Measurements from ENCODE around the gene AHDC1. TPM values are rescaled to one million over a fixed set of nuclear protein-coding genes. Genes with fewer than 3 reads are reported as not detected.
A peak's percentile ranks its signal among the peaks of the same experiment; 100 is the strongest.

The AHDC1 gene
- total and polyA plus RNA-seq, 2 of the 13 experiments (the other 11 are each of a cell fraction or from before 2014, with no cell fraction given): 1.0 to 2.7 TPM

GRCh38 chr1:27522432-27523336 is 81.3 kb downstream of the AHDC1 start (continued):
- TF ChIP-seq TFAP4 (IDR thresholded peaks at IDR 0.05; ENCODE audit: borderline replicate concordance, low read depth) (peak; percentile 23; the same call in 1 of the 2 replicates), MYC (CRISPR knock-in tag; IDR thresholded peaks at IDR 0.05; ENCODE audit: borderline replicate concordance) (peak; percentile 52), ZNF414 (CRISPR knock-in tag; IDR thresholded peaks at IDR 0.05) (peak; percentile 48; the same call in 1 of the 2 replicates), FOXO1 (CRISPR knock-in tag; IDR thresholded peaks at IDR 0.05) (peak; percentile 57; the same call in 1 of the 2 replicates), NONO (IDR thresholded peaks at IDR 0.05) (no peak), NONO (CRISPR knock-in tag; conservative IDR thresholded peaks at IDR 0.05) (no peak), SALL1 (CRISPR knock-in tag; IDR thresholded peaks at IDR 0.05) (peak; percentile 29; the same call in 1 of the 2 replicates), EP300 (IDR thresholded peaks at IDR 0.05; ENCODE audit: low read depth in 2 of 2, low read length in 2 of 2) (no peak), EP300 (CRISPR knock-in tag; IDR thresholded peaks at IDR 0.05; ENCODE audit: borderline replicate concordance) (peak; percentile 33; the same call in 1 of the 2 replicates), ZNF543 (CRISPR knock-in tag; IDR thresholded peaks at IDR 0.05) (0 out of 2 replicates have a peak, but pooled peaks have one; percentile 56), HNF1B (CRISPR knock-in tag; IDR thresholded peaks at IDR 0.05) (peak; percentile 27; the same call in 1 of the 2 replicates), ZSCAN25 (CRISPR knock-in tag; IDR thresholded peaks at IDR 0.05) (peak; percentile 58; the same call in 1 of the 2 replicates), ZNF788 (CRISPR knock-in tag; IDR thresholded peaks at IDR 0.05; ENCODE audit: borderline replicate concordance) (peak; percentile 60; the same call in 1 of the 2 replicates), ZNF496 (CRISPR knock-in tag; IDR thresholded peaks at IDR 0.05; ENCODE audit: insufficient replicate concordance) (no peak), ZNF281 (CRISPR knock-in tag; IDR thresholded peaks at IDR 0.05; ENCODE audit: borderline replicate concordance) (peak; percentile 81), RXRA (CRISPR knock-in tag; IDR thresholded peaks at IDR 0.05) (peak; percentile 37), KMT2A (CRISPR knock-in tag; IDR thresholded peaks at IDR 0.05) (0 out of 2 replicates have a peak, but pooled peaks have one; percentile 27), ZNF891 (CRISPR knock-in tag; IDR thresholded peaks at IDR 0.05) (0 out of 2 replicates have a peak, but pooled peaks have one; percentile 49), TOPORS (CRISPR knock-in tag; IDR thresholded peaks at IDR 0.05) (peak; percentile 54; the same call in 1 of the 2 replicates)
- TF ChIP-seq, protein P1, sequence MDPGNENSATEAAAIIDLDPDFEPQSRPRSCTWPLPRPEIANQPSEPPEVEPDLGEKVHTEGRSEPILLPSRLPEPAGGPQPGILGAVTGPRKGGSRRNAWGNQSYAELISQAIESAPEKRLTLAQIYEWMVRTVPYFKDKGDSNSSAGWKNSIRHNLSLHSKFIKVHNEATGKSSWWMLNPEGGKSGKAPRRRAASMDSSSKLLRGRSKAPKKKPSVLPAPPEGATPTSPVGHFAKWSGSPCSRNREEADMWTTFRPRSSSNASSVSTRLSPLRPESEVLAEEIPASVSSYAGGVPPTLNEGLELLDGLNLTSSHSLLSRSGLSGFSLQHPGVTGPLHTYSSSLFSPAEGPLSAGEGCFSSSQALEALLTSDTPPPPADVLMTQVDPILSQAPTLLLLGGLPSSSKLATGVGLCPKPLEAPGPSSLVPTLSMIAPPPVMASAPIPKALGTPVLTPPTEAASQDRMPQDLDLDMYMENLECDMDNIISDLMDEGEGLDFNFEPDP (CRISPR knock-in tag; conservative IDR thresholded peaks at IDR 0.05): 0 out of 2 replicates have a peak, but pooled peaks have one; percentile 72

Measured in HepG2 (cell line).